GM19455 (cell line): ENCODE data around the gene CRACR2B.

Source experiments
- ATAC-seq: cut with Tn5 transposase; IDR thresholded peaks from one replicate; pipeline ENCODE4 v1.9.1; 2021; ENCODE audit not compliant: unreplicated experiment

The CRACR2B gene

DNA sequence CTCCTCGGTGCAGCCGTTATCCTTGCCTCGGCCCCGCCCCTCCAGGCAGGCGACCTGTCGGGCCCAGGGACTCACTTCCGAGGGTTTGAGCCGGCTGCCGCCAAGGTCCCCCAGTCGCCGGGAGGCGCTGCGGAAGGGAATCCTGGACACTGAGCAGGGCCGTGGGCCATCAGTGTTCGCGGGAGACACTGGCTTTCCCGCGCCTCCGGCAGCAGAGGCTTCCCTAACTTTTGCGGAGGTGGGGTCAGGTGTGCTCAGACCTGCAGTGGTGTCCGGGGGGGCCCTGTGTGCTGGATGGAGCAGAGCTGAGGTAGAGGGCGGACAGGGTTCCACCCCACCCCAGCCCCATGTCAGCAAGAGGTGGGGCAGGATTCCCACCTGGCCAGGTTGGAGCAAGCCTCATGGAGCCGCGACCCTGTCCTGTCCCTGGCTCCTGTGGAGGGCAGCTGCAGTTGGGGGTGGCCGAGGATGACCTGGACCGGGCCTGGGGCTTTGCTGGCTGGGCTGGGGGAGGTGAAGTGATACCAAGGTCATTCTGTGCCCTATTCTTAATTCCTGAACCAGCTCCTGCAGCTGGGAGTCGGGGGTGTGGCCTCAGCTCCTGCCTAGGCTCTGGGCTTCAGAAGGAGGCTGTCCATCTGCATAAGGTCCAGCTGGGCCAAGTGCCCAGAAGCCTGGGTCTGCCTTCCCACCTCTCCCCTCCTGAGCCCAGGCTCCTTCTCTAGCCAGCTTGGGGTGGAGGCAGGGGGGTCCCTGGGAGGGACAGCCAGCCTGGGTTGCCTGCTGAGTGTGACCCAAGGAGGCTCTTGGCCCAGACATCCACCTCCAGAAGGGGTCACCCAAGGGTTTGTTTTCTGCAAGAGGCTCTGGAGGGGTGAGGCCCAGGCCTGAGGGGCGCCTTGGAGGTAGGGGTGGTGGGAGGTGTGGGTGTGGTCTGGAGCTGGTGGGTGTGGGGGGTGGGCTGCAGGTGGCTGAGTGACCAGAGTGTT is 23.4 kb downstream of the CRACR2B start:
- ATAC-seq, result no peak

DNA sequence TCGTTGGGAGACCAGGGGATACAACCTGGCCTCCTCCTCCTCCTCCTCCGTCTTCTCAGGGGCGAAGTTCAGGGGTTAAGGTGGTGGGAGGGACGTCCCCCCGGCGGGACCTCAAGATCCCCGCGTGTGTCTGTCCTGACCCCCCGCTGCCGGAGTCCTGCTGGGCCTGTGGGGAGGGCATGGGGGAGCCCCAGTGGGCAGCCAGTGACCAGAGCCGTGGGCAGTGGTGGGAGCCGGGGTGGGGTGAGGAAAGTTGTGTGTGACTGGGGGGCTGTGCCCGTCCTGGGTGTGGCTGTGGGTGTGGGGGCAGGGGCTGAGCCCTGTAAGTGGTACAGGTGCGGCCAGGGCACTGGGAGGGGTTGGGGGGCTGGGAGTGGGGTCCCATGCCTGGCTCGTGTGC is 25.0 kb downstream of the CRACR2B start:
- no peak for ATAC-seq

DNA sequence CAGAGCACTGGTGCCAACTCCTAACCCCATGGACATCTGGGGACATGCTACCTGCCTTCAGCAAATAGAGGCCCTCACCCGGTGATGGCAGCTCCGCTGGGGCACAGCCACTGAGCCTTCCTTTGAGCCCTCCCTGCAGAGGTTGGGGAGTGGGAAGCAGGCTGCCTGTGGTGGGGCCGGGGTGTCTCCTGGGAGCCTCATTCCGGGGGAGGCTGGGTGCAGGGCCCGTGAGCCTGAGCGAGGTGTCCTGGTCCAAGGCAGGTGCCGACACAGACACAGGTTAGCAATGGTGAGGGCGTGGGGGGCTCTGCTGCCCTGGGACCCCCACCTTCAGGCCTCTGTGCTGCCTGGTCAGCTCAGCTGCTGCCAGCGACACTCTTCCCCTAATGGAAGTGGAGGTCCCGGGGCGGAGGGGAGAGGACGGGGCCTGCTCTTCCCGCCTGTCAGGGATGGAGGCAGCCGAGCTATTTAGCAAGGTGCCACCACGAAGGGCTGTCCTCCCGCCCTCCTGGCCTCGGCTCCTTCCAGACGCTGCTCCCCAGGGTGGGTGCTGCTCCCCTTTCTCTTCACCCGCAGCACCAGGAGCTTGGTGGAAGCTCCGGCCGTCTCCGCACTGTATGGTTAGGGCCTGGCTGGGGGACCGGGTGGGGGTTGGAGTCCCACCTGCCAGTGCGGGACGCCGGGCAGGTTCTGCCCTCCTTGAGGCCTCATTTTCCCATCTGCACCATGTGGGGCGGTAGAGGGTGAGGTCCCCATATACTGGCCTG is 26.1 kb downstream of the CRACR2B start:
- ATAC-seq, result no peak

DNA sequence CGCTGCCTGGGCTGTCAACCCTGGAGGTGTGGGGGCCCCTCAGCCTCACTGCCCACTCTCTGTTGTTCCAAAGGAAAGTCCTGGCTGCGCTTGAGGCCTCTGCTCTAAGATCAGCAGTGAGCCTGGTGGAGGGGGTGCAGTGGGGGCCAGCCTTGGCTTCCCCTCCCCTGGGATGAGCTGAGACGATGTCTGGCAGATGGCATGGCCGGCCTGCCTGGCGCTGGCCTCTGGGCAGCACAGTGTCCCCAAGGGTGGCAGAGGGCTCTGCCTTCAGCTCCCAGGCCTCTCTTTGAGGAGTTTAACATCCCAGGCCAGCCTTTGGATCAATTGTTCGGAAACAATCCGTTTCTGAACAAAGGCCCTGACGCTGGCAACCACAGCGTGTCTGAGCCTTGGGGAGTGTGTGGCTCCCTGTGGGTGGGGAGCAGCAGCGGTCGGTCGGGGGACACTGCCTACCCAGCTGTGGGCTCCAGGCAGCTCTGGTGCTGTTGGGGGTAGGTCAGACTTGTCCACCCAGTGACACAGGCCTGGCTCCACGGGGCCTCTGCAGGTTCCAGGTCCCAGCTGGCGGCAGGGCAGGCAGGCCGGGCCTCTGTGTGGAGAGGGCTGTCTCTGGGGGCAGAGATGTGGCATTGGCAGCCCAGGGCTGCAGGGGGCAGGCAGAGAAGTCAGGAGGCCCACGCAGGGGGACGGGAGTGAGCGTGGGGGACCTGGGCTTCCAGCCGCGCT is 27.0 kb downstream of the CRACR2B start:
- ATAC-seq, result no peak

DNA sequence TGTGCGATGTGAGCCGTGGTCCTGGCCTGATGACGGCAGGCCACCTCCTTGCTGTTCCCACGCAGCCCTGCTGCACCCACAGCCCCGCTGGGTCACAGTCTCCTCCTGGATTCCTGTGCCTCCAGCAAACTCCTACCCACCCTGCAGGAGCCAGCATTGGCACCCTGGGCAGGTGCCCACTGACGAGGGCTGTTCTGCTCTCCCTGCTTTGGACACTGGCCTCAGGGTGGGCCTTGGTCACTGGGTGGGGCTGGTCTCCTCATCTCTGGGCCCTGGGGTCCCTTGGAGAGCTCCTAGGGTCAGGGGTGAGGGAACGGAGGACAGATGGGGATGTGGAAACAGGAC is 27.6 kb downstream of the CRACR2B start:
- no peak for ATAC-seq

DNA sequence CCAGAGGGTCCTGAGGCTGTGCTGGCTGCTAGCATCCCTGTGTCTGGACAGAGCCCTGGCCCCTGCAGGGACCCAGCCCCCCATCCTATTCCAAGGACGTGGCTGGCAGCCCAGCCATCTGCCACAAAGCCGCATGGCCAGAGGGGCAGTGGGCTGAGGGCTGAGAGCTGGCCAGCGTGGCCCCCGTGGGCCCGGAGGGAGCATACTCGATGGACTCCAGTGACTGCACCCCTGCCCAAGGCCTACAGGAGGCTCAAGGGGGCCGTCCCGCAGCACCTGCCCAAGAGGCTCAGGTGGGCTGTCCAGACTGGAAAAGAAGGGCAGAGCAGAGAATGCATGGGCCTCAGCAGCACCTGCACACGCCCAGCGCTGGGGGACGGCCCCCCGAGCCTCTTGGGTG is 28.1 kb downstream of the CRACR2B start:
- no peak for ATAC-seq

DNA sequence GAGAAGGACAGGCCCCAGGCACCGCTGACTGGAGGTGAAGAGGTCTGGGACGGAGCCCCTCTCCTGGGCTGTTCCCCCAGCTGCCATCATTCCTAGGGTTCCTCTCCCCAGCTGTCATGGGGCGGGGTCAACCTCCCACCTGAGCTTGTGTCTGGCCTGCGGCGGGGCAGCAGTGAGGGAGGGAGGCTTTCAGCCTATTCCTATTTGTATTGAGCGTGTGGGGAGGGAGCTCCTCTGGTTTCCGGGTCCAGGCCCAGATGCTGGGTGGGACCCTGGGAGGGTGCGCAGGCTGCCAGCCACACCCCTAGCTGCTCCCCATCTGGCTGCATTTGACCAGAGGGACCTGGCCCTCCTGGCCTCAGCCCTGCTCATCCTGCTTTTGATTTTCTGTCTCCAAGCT is 28.7 kb downstream of the CRACR2B start:
- ATAC-seq, result no peak

DNA sequence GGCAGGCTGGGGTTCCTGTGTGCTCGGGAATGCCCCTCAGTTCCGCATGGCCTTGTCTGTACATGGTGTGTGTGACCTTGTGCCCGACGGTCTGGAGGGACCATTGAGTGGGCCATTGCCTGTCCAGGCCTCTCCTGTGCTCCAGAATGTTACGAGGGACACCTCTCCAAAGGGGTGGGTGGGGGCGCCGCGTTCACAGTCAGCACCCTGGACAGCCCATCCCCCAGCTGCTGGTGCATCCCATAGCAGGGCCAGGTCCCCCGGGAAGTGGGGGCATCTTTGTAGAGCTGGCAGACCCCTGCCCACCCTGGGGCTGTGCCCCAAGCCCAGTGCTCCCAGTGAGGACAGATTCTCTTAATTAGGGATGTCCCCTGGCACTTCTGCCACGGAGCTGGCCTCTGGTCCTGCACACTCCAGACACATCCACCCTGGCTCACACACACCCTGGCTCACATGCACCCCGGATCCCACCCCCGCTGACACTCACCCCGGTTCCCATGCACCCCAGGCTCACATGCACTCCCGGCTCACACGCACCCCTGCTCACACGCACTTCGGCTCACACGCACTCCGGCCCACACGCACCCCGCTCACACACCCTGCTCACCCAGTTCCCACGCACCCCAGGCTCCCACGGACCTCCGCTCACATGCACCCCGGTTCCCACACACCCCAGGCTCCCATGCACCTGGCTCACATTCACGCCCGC is 30.5 kb downstream of the CRACR2B start:
- ATAC-seq, result no peak

DNA sequence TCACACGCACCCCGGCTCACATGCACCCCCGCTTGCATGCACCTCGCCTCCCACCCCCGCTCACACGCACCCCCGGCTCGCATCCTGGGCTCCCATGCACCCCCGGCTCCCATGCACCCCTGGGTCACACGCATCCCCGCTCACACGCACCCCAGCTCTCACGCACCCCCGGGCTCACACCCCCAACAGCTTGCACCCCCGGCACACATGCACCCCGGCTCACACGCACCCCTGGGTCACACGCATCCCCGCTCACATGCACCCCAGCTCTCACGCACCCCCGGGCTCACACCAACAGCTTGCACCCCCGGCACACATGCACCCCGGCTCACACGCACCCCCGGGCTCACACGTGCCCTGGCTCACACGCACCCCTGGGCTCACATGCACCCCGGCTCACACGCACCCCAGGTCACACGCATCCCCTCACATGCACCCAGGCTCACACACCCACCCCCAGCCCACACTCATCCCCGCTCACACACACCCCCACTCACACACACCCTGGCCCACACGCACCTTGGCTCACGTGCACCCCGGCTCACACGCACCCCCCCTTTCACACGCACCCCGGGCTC is 31.1 kb downstream of the CRACR2B start:
- ATAC-seq, result no peak

DNA sequence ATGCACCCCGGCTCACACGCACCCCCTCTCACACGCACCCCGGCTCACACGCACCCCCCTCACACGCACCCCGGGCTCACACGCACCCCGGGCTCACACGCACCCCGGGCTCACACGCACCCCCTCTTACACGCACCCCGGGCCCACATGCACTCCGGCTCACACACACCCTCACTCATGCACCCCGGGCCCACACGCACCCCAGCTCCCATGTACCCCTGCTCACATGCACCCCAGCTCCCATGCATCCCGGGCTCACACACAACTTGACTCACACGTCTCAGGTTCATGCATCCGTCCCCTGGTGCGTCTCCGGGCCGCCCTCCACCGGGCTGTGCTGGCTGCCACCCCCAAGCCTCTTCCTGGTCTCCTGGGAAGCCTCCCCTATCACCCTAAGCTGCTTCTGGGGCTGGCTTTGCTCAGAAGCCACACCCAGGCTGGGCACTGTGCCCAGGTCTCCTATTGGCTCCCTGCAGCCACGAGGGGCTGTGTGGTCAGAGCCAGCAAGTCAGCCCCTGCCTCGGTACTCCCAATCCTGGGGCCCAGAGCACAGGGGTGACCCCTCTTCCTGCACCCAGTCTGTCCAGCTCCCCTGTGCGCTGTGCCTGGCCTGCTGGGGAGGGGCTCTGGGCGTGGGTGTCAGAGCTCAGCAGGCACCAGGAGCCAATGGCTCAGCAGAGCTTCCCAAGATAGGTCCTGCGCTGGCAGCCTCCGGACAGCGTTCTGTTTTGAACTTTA is 31.8 kb downstream of the CRACR2B start:
- ATAC-seq, result no peak

DNA sequence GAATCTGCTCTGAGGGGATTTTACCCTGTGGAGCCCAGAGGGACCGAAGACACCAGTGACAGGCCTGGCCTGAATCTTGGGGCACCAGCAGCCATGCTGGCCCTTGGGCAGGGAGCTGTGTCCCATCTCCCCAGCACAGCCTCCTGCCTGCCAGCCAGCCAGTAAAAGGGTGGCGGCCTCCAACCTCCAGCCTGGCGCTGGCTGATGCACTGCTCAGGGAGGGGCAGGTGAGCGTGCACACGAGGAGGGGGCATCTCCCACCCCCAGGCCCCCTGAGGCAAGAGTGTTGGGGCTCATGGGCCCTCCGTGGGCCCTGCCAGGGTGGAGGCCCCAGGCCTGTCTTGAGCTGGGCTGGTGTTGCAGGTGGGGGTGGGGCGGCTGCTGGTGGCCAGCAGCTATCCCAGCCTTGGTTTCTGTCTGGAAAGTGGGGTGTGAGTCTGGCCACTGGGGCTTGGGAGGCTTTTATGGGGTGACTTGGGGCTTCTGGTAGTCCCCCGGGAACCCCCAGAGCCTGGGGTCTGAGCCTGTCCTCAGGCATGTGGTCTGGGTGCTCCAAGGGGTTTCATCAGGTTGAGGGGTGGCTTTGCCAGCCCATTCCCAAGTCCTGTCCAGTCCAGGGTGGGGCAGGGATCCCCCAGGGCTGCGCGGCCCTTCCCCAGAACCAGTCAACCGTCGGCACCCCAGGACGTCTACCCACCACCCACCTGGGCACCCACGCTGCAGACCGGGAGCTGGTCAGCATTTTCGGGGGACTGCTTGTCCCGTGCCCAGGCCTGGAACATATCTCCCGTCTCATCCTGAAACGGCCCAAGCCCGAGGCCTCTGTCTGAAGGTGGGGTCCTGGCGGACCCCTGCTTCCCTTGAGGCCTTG is 32.8 kb downstream of the CRACR2B start:
- no peak for ATAC-seq

DNA sequence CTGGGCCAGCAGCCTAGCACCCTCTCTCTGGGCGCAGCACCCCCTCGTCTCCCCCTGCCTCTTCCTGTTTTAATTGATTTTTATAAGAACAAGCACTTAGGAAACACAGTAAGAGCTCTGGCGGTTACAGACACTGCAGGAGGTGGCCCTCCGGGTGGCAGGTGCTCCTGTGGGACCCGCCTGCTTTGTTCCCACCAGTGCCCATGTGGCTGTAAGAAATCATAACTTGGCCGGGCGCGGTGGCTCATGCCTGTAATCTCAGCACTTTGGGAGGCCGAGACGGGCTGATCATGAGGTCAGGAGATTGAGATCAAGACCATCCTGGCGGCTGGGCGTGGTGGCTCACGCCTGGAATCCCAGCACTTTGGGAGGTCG is 33.4 kb downstream of the CRACR2B start:
- no peak for ATAC-seq

DNA sequence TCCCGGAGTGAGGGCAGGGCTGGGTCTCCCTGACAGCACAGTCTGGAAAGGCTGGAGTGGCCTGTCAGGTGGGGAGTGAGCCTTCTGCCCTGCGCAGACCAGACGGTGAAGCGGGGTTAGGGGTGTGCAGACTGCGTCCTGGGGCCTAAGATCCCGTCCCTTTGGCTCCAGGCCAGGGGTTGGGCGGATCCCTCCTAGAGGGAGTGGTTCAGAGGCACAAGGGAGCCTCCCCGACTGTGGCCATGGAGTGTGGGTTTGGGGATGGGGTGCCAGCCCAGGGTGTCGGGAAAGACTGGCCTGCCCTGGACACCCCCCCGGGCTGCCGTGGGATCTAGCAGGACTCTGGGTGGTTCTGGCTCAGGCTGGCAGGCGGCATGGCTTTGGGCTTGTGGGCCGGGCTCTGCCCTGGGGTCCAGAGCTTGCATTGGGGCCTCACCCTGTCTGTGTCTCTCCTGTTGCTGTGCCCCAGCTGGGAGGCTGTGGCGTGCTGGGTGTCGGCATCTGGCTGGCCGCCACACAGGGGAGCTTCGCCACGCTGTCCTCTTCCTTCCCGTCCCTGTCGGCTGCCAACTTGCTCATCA is 34.5 kb downstream of the CRACR2B start:
- ATAC-seq, result no peak

DNA sequence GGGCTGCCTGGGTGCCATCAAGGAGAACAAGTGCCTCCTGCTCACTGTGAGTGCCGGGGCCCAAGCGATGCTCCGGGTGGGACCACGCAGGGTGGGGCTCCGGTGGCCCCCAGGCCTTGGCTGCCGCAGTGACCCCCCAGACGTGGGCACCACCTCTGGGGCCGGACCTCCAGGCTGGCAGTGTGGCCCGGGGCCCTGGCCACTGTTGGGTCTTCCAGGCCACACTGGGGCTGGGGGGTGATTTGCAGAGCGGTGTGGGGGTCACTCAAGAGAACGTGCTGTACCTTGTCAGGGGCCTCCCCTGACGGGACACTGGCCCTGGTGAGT is 34.9 kb downstream of the CRACR2B start:
- no peak for ATAC-seq

DNA sequence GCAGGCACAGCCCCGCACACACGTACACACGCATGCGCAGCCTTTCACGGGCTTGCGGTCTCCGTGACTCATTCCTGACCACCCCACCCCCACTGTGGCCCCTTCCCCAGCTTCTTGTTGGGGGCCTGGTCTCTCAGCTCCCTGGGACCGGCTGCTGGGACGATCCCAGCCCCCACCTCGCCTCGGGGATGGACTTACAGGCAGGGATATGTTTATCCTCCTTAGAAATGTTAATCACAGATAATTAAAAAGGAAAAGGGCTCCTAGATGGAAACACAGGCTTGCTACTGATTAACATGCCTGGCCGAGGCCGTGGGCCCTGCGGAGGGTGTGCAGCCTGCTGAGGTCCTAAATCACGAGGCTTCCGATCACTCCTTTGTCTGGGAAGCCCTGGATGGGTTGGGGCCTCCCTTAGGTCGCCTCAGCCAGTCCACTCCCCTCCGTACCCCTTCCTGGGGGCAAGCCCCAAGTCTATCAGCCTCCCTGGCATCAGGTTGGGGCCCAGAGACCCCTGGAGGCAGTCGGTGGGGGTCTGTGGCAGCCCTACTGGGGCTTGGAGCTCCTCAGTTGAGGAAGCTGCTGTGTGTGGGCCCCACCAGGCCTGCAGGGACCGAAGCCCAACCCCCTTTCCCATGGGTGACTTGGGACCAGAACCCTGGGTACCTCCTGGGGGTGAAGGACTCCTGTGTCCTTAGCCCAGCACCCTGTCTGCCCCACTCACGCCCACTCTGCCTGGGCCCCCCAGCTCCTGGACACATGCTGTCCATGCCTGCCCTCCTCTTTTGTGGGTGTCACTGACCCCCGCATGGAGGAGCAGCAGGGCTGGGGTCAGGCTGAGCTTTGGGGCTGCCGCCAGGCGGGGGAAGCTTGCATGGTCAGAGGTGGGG is 35.5 kb downstream of the CRACR2B start:
- no peak for ATAC-seq

DNA sequence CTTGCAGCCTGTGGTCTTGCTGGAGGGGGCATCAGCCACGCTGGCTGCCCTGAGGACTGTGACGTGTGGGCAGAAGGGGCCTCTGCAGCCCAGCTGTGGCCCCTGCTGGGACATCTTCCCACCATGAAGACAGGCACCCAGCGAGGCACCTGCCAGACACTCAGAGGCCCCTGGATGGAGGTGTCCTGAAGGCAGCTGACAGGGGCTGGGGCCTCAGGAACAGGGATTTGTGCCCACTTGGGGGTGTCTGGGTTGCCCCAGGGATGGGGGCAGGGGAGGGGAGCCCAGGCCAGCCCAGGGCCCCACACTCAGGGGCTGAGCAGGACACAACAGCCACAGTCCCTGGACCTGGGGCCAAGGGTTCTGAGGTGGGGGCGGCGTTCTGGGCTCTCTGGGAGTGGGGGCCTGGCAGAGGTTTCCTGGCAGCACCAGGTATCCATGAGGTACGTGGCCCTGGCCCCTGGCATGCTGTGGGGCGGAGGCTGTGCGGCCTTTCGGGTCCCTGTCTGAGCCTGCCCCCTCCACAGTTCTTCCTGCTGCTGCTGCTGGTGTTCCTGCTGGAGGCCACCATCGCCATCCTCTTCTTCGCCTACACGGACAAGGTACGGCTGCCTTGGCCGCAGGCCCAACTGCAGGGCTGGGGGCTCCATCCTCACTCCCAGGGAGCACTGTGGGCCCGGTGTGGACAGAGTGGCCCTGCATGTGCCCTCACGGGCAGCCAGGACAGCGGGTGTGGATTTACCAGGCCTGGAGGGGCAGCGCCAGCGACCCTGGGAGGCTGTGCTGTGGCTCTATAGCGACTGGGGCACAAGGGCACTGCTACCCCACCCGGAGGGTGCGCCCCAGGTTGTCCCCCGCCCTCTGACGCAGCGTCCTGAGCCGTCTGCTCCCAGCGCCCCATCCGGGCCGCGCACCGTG is 36.5 kb downstream of the CRACR2B start:
- no peak for ATAC-seq

DNA sequence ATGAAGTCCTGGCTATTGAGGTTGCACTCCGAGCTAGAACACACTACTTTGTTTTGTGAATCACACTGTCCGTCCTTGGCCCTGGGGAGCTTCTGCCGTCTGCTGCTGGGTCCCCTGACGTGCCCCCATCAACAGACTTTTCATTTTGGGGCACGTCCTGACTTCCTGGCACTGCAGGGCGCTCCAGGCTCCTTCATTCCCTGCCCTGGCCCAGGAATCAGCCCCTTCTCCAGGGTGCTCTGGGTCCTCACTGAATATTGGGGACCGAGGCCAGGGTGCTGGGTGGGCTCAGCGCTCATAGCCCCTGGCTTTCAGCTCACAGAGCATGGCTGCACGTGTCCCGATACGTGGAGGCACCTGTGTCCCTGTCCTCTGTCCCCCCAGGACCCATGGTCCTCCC is 37.2 kb downstream of the CRACR2B start:
- ATAC-seq, result no peak
